SU-DHL-6 (cell line): ENCODE data around the gene MALRD1.

ENCODE experiments used
- H2AFZ ChIP-seq: fragments of 200-600 bp; sonication (generic); 2 replicates; pipeline ENCODE4 v1.6.1; 2014; ENCODE audit warnings: low read depth, mild to moderate bottlenecking, moderate library complexity, mixed read lengths, antibody characterized with exemption, low read length; ENCODE audit not compliant: severe bottlenecking
- H3F3A ChIP-seq: fragments of 200-600 bp; shearing (Covaris generic); 2 replicates; pipeline ENCODE4 v1.6.0; 2016; ENCODE audit warnings: antibody characterized with exemption, mild to moderate bottlenecking; ENCODE audit not compliant: insufficient read depth
- H3K27ac ChIP-seq: fragments of 200-600 bp; sonication (generic); 2 replicates; pipeline ENCODE4 v1.5.1; 2016; ENCODE audit warnings: low read depth, mild to moderate bottlenecking, low read length, moderate library complexity, mixed read lengths
- H3K27me3 ChIP-seq: fragments of 200-600 bp; sonication (generic), shearing (Covaris generic); 2 replicates; pipeline ENCODE4 v1.6.0; 2014; ENCODE audit warnings: mild to moderate bottlenecking, low read length
- H3K36me3 ChIP-seq: fragments of 200-600 bp; sonication (generic); 2 replicates; pipeline ENCODE4 v1.6.1; 2014; ENCODE audit warnings: mild to moderate bottlenecking, low read length, mixed read lengths
- H3K4me2 ChIP-seq: fragments of 300-600, 200-600 bp; shearing (Covaris generic), sonication (generic); 2 replicates; pipeline ENCODE4 v1.6.0; 2014; ENCODE audit warnings: low read length, low read depth, mild to moderate bottlenecking; ENCODE audit not compliant: poor library complexity, severe bottlenecking
- H3K4me3 ChIP-seq: fragments of 200-600 bp; sonication (generic); 2 replicates; pipeline ENCODE4 v1.5.1; 2014; ENCODE audit warnings: antibody characterized with exemption, low read length, mild to moderate bottlenecking, mixed read lengths; ENCODE audit not compliant: insufficient read depth, poor library complexity, severe bottlenecking
- H3K79me2 ChIP-seq: fragments of 200-600 bp; sonication (generic); 2 replicates; pipeline ENCODE4 v1.6.1; 2014; ENCODE audit warnings: mild to moderate bottlenecking, low read length, moderate library complexity; ENCODE audit not compliant: insufficient read depth
- H3K9ac ChIP-seq: fragments of 200-600 bp; sonication (generic); 2 replicates; pipeline ENCODE4 v1.7.0; 2014; ENCODE audit warnings: mild to moderate bottlenecking, low read length
- H3K9me2 ChIP-seq: fragments of 200-600 bp; sonication (generic); replicated peaks from 2 replicates; pipeline ENCODE4 v1.6.1; 2014; ENCODE audit warnings: low read length; ENCODE audit not compliant: insufficient read depth
- H3K9me3 ChIP-seq: fragments of 200-600 bp; sonication (generic); 2 replicates; pipeline ENCODE4 v1.6.1; 2014; ENCODE audit warnings: low read length, mixed read lengths; ENCODE audit not compliant: insufficient read depth
- H4K20me1 ChIP-seq: fragments of 200-600 bp; sonication (generic); 2 replicates; pipeline ENCODE4 v1.6.1; 2014; ENCODE audit warnings: low read depth, mild to moderate bottlenecking, antibody characterized with exemption, low read length, moderate library complexity, mixed read lengths
- CTCF ChIP-seq: fragments of 200-600 bp; sonication (generic); IDR thresholded peaks from one replicate; pipeline ENCODE4 v1.5.1; 2017; ENCODE audit warnings: antibody characterized with exemption, mild to moderate bottlenecking, low read length, moderate library complexity; ENCODE audit not compliant: insufficient read depth, poor library complexity, severe bottlenecking
- EZH2phosphoT487 ChIP-seq: fragments of 200-600 bp; sonication (generic), shearing (Covaris generic); conservative IDR thresholded peaks from 2 replicates; pipeline ENCODE4 v1.6.1; 2018; ENCODE audit warnings: mild to moderate bottlenecking, antibody characterized with exemption, low read length, moderate library complexity, mixed read lengths

MALRD1 gene

GRCh38 chr10:19493917-19494316 lies 445.3 kb downstream of the MALRD1 start:
- TF ChIP-seq EZH2phosphoT487 (no peak), CTCF (no peak)
- Histone ChIP-seq H3K9me2 (no peaks in the 10 kb centered on the region; the same call in 1 of the 2 replicates), H3K9ac (no peak overlapping the region), H3K4me3 (no peak overlapping the region), H4K20me1 (no peaks in the 10 kb centered on the region), H3K4me2 (no peak overlapping the region), H3K79me2 (no peaks in the 10 kb centered on the region), H3K9me3 (no peaks in the 10 kb centered on the region; the same call in 1 of the 2 replicates), H3K36me3 (no peaks in the 10 kb centered on the region), H3K27me3 (no peaks in the 10 kb centered on the region), H2AFZ (no peak overlapping the region), H3K27ac (no peak overlapping the region), H3F3A (no peaks in the 10 kb centered on the region)

GRCh38 chr10:19497026-19497425 lies 448.4 kb downstream of the MALRD1 start:
- Histone ChIP-seq H3K9ac (no peak overlapping the region), H4K20me1 (no peaks in the 10 kb centered on the region), H2AFZ (no peak overlapping the region), H3K4me3 (no peak overlapping the region), H3F3A (no peaks in the 10 kb centered on the region), H3K36me3 (no peaks in the 10 kb centered on the region), H3K9me2 (no peaks in the 10 kb centered on the region; the same call in 1 of the 2 replicates), H3K27me3 (no peaks in the 10 kb centered on the region), H3K4me2 (no peak overlapping the region), H3K9me3 (no peaks in the 10 kb centered on the region; the same call in 1 of the 2 replicates), H3K79me2 (no peaks in the 10 kb centered on the region), H3K27ac (no peak overlapping the region)
- TF ChIP-seq EZH2phosphoT487 (no peak), CTCF (no peak)

- no peaks in the 10 kb centered on the region for H3F3A ChIP-seq
- H3K36me3 ChIP-seq, result no peaks in the 10 kb centered on the region
- no peaks in the 10 kb centered on the region; the same call in 1 of the 2 replicates for H3K9me2 ChIP-seq
- no peak overlapping the region for H3K4me3 ChIP-seq
- H3K9me3 ChIP-seq, result no peaks in the 10 kb centered on the region; the same call in 1 of the 2 replicates
- no peak overlapping the region for H2AFZ ChIP-seq
- no peak overlapping the region for H3K9ac ChIP-seq
- TF ChIP-seq EZH2phosphoT487 (no peak), CTCF (no peak)
- no peak overlapping the region for H3K27ac ChIP-seq
- H4K20me1 ChIP-seq, result no peaks in the 10 kb centered on the region
- H3K4me2 ChIP-seq, result no peak overlapping the region
- no peaks in the 10 kb centered on the region for H3K27me3 ChIP-seq
- H3K79me2 ChIP-seq, result no peaks in the 10 kb centered on the region
Measured at GRCh38 chr10:19498393-19499290, 450.0 kb downstream of the MALRD1 start.
